Stomach (tissue), 4 donors: ENCODE measurements around the gene DOCK2.

ENCODE experiments used
- CTCF ChIP-seq, 7 experiments: fragments of 450-650 bp in 4 of 7; fragments of 200-600 bp in 3 of 7; sonication (generic) in 3 of 7; IDR thresholded peaks; one replicate each; pipeline ENCODE4 v1.5.1; 2016 to 2019; ENCODE audit warnings: antibody characterized with exemption in 7 of 7, control low read depth in 2 of 7, mild to moderate bottlenecking in 1 of 7
- EP300 ChIP-seq: sonication (generic); formaldehyde crosslinking; IDR thresholded peaks from one replicate; pipeline ENCODE4 v1.6.1; 2017; ENCODE audit warnings: antibody characterized with exemption
- POLR2AphosphoS5 ChIP-seq, 3 donors: sonication (generic); formaldehyde crosslinking; IDR thresholded peaks; one replicate each; pipeline ENCODE4 v1.6.1; 2016; ENCODE audit warnings: antibody characterized with exemption in 3 of 3

GRCh38 chr5:169803077-169803981 is 166.3 kb downstream of the DOCK2 start:
- TF ChIP-seq CTCF (IDR thresholded peaks at IDR 0.05) (no peak), POLR2AphosphoS5 (IDR thresholded peaks at IDR 0.05) (peak in 2 of 3 donors; percentile 35 to 67), EP300 (no peak)
